ENCODE data around the gene RIPK3.

DNA sequence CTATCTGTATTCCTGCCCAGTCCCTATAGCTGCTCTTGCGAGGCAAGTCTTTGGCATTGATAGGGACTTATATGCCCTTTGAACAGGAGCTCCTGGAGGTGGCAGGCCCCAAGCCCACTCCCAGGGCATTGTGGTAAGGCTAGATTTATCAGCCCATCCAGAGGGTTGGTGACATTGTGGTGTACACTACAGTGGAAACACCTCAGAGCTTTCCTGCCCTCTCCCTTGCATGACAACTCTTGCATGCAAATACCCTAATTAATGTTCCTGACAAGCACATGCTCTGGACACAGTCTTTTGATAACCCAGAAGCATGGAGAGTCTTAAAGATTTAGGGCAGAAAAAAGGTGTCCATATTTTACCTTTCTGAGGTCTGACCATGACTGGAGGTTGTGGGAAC lies 815 bp upstream of the RIPK3 start:
- no peak for TF ChIP-seq GATA3 (IDR thresholded peaks at IDR 0.05; ENCODE audit: low read depth, low read length)
- no peak for TF ChIP-seq GATA2 (IDR thresholded peaks at IDR 0.05; ENCODE audit: low read depth, low read length)

Measured in SH-SY5Y (cell line).